Cerebellar cortex (tissue), 1 donor: ENCODE results near the gene BATF3.
A peak's percentile ranks its signal among the peaks of the same experiment; 100 is the strongest.

Source experiments
- DNase-seq: peaks from one replicate; pipeline ENCODE4 v3.0.0-alpha.2; 2015; ENCODE audit warnings: low spot score

The BATF3 gene

GRCh38 chr1:212684521-212685090 is 15.0 kb downstream of the BATF3 start:
- DNase-seq, result no peak

DNA sequence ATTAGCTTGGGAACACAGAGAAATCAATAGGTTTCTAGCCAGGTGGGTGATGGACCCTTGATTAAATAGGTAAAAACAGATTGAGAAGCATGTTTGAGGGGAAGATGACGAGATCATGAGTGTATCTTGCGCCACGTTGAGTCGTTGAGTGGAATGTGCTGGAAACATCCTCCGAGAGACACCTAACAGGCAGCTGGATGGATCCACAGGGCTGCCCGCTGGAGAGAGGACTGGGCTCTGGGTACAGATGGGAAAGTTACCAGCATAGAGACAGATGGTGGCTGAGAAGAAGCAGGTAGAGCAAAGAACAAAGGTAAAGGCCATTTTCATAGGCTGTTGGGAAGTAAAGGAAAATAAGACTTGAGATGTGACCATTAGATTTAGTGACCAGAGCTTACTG is 15.6 kb downstream of the BATF3 start:
- DNase-seq, result no peak

- no peak for DNase-seq
Measured at GRCh38 chr1:212683357-212683722, 16.3 kb downstream of the BATF3 start.

DNA sequence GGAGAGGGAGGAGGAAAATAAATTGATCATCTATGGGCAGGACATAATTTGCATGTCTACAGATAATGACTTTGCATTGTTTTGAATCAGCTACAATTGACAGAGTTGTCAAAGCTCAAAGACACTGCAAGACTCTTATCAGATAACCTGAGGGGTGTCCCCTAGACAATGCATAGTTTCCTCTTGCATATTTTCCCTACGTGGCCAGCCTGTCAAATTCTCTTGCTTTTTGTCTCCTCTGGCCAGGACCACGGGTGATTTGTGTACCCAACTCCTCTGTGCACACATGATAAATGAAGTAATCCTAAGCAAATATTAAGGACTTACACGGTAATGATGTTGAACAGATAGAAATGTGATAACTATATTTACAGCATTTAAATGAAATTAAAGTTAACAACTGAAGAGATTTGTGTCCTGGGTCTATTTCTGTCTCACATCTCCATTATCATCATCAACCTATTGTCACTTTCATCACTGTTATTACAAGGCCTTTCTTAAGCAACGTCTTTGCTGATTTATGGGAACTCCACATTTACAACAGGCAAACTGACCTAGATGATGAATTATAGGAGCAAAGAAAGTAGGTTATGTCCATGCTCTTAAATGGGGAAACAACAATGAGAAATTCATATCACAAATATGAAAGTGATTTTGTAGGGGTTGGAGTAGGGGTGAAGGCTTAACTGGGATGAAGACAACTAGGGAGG is 18.8 kb downstream of the BATF3 start:
- no peak for DNase-seq

DNA sequence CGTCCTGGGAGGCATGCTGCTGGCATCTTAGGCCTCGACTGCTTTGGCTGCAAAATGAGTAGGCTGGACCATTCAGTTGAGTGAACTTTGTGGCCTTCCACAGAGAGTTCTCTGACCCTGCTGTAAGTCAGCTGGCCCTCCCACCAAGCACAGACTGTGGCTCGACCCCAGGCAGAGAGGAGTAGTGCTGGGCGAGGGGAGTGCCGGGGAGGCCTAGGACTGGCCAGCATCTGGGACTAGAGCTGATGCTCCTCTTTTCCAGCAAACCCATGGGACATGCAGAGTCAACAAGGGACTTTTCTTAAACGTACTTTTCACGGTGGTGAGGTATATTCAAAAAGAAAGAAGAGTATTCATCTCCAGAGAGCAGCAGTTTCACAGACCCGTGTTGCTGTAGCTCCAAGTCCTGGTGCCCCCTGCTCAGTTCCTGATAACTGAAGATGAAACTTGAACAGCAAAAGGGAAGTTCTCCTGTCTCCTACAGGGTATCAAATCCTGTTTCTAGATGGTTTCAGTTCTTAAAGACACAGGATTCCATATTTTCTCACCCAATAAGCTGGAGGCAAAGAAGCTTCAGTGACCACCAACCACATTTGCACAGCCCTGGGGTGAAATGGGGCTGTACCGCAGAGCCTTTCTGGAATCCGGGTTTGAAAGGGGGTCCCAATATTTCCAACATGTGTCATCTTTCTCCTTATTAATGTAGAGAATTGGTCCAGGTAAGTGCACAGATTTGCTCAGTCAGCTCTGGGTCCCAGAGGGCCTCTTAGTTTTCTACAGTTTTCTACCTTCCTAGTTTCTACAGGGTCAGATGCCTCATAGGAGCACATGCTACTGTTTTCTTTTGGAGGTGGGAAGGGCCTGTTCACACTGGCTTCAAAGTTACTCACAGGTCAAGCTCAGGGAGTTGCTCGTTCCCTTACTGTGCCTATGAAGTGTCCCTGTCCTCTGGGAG is 20.9 kb downstream of the BATF3 start:
- no peak for DNase-seq

- DNase-seq, result no peak
Measured at GRCh38 chr1:212677573-212677972, 22.1 kb downstream of the BATF3 start.

- DNase-seq, result no peak
Measured at GRCh38 chr1:212677136-212677535, 22.5 kb downstream of the BATF3 start.

- no peak for DNase-seq
Measured at GRCh38 chr1:212675675-212676074, 24.0 kb downstream of the BATF3 start.

GRCh38 chr1:212674872-212675271 is 24.8 kb downstream of the BATF3 start:
- DNase-seq, result no peak

- DNase-seq, result no peak
Measured at GRCh38 chr1:212671342-212672031, 28.2 kb downstream of the BATF3 start.

DNA sequence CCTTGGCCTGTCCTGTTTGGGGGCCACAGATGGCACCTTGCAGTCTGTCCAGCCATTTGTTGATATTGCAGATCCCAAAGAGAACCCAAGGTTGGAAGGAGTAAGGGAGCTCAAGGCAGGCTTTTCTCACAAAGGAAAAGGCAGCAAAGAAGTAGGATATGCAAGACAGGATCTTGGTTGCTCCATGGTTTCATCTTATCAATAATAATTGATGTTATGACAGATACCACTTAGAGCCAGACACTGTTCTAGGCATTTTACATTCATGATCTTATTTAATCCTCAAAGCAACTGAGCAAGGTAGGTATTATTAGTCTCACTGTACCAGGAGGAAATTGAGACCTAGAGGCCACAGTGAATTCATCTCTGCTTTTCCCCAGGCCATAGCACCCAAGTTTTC is 28.8 kb downstream of the BATF3 start:
- DNase-seq, result no peak

GRCh38 chr1:212670301-212670700 is 29.3 kb downstream of the BATF3 start:
- DNase-seq, result no peak

DNA sequence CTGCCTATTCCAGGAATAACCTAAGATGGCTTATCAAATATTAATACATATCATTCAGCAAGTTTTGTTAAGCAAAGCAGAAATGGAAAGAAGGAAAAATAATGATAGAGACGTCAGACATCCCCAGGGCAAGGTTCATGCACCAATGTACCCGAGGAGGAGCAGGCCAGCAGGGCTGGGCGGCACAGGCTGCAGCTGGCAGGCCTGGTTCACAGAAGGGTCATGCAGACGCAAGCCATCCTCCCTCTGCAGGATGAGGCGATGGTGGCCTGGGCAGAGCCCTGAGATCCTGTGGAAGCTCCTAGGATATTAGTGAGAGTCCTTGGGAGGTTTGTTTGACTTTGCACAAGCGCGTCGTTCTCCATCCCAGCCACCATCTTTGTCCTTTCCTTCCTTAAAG is 30.0 kb downstream of the BATF3 start:
- no peak for DNase-seq

DNA sequence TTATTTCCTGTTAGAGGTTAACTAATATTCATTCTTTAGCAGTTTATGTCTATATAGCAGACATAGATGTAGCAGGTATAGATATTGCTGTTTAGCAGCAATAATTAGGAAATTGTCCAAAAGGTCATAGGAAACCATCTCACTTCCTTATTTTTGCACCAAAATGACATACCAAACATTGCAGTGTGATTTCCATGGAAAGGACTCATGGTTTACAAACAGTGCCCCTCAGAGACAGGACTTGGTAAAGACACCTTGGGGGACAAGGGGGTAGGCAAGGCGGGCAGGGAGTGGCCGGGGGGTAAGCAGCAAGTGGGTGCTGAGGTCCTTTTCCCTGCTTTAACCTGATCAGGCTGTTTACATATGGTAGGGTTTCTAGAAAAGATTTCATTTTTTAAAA is 30.5 kb downstream of the BATF3 start:
- peak; percentile 13 for DNase-seq

GRCh38 chr1:212668477-212668876 is 31.2 kb downstream of the BATF3 start:
- DNase-seq, result no peak

- no peak for DNase-seq
Measured at GRCh38 chr1:212667223-212668139, 32.2 kb downstream of the BATF3 start.

DNA sequence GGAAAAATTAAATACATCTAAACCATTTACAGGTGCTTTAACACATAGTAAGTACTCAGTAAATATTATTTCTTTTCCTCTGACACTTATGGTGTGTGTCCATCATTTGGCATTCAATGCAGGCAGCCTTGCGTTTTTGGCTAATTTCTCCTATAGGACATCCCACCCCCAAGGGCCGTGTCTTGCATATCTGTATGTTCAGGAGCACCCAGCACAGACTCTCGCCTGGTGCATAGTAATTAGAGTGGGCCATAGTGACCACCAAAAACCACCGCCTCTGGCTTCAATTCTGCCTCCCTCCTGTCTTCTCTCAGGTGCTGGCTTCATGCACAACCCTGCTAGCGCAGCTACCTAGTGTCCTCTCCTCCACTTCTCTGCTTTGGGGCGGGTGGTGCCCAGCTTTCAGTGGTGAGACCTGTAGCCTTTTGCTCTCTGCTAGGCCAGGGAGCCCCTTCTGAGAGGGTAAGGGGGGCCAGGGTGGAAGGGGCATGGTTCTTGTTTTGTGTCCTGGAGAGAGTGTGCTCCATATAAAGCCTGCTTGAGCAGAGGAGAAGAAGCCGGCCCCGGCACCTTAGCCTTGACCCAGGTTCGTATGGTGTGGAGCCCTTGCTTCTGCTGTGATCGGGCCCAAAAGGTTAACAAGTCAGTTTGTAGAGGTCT is 33.4 kb downstream of the BATF3 start:
- no peak for DNase-seq

DNA sequence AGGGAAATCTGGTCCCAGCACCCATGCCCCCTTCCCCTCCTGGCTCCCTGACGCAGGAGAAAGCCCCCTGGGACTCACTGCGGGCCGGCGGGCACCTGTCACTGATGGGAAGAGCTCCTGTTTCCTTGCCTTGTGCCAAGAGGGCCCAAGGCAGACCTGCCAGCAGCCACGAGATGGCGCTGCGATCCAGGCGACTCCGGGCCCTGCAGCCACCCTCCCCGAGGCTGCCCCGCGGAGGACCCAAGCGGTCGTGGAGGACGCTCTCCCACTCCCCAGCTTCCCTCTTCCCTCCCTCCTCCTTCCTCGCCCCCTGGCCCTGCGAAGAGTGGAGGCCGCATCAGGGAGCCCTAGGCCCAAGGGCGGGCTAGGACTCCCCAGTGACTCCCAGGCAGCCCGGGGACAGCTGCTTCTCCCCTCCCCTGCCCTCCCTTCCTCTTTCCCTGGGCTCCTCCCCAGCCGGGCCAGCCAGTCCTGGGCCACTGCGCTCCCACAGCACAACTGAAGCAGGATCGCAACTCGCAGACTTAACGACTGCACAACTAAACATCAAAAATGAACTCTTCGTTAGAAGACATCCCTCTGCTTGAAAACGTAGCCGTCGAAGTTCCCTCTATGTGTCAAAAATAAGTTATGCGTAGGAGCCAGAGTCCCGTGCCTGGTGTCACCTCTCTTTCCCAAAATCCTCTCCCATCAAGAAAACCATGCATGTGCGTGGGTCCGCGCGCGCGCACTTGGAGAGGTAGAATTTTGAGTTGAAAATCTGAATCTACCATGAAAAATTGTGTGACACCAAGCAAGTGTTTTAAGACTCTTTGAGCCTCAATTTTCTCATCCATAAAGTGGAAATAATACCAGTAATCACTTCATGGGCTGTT is 34.2 kb downstream of the BATF3 start:
- DNase-seq, result peak; percentile 54

GRCh38 chr1:212664409-212665199 is 35.0 kb downstream of the BATF3 start:
- DNase-seq, result no peak
